ENCODE measurements around the gene FBLIM1. TPM values are rescaled to one million over a fixed set of nuclear protein-coding genes. Genes with fewer than 3 reads are reported as not detected.

FBLIM1 gene
- total and polyA plus RNA-seq, 3 donors from 2014 or later = 23.3 to 52.5 (median 32.8) TPM

DNA sequence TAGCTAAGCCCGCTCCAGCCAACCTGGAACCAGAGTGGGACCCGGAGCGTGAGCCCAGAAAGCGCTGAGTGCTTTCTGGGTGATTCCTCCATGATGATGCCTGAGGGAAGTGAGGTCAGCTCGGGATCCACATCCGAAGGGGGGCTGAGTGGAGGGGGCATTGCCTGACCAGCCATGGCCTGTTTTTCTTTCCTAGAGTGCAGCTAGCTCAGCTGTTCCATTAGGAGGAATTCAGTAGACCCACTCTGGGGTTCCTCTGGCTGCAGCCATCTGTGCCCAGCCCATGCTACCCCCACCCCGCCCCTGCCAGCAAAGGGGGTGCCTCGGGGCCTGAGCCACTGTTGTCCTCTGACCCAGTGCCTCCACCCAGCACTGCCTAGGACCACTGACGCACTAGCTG, 32.1 kb upstream of the FBLIM1 start:
- TF ChIP-seq POLR2A (IDR thresholded peaks at IDR 0.05) = no peak
- TF ChIP-seq, protein P1, sequence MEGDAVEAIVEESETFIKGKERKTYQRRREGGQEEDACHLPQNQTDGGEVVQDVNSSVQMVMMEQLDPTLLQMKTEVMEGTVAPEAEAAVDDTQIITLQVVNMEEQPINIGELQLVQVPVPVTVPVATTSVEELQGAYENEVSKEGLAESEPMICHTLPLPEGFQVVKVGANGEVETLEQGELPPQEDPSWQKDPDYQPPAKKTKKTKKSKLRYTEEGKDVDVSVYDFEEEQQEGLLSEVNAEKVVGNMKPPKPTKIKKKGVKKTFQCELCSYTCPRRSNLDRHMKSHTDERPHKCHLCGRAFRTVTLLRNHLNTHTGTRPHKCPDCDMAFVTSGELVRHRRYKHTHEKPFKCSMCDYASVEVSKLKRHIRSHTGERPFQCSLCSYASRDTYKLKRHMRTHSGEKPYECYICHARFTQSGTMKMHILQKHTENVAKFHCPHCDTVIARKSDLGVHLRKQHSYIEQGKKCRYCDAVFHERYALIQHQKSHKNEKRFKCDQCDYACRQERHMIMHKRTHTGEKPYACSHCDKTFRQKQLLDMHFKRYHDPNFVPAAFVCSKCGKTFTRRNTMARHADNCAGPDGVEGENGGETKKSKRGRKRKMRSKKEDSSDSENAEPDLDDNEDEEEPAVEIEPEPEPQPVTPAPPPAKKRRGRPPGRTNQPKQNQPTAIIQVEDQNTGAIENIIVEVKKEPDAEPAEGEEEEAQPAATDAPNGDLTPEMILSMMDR (IDR thresholded peaks at IDR 0.05) = no peak
- Histone ChIP-seq H3K27ac (no peak overlapping the region), H3K36me3 (ENCODE audit: low read depth, missing control alignments) (no peaks in the 10 kb centered on the region), H3K4me3 (no peak overlapping the region), H3K27me3 (no peaks in the 10 kb centered on the region), H3K9me3 (no peaks in the 10 kb centered on the region), H3K4me1 (peaks cover 11% of the 10 kb centered on the region)
- intact Hi-C loops (cut with DNase I; ENCODE audit: low total_unique reads) = no loop called here
- WGBS, 2 donors = 90% methylated on average over 3 to 9 of the region's 9 CpGs
- DNase-seq = no peak

DNA sequence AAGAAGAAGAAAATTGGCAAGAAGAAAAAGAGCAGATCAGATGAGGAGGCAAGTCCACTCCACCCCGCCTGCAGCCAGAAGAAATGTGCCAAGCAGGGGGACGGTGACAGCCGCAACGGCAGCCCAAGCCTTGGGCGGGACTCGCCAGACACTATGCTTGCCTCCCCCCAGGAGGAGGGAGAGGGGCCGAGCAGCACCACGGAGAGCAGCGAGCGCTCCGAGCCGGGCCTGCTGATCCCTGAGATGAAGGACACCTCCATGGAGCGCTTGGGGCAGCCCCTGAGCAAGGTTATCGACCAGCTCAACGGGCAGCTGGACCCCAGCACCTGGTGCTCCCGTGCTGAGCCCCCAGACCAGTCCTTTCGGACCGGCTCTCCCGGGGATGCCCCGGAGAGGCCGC, 31.6 kb upstream of the FBLIM1 start:
- Histone ChIP-seq H3K36me3 (ENCODE audit: low read depth, missing control alignments) (no peaks in the 10 kb centered on the region), H3K27me3 (no peaks in the 10 kb centered on the region), H3K4me1 (peaks cover 11% of the 10 kb centered on the region), H3K4me3 (no peak overlapping the region), H3K9me3 (no peaks in the 10 kb centered on the region), H3K27ac (no peak overlapping the region)
- DNase-seq = no peak
- no peak for TF ChIP-seq POLR2A (IDR thresholded peaks at IDR 0.05)
- TF ChIP-seq, protein P1 (IDR thresholded peaks at IDR 0.05) = no peak
- WGBS, 2 donors = 53 to 74% methylated on average over 7 to 21 of the region's 21 CpGs
- intact Hi-C loops (cut with DNase I; ENCODE audit: low total_unique reads) = no loop called here

DNA sequence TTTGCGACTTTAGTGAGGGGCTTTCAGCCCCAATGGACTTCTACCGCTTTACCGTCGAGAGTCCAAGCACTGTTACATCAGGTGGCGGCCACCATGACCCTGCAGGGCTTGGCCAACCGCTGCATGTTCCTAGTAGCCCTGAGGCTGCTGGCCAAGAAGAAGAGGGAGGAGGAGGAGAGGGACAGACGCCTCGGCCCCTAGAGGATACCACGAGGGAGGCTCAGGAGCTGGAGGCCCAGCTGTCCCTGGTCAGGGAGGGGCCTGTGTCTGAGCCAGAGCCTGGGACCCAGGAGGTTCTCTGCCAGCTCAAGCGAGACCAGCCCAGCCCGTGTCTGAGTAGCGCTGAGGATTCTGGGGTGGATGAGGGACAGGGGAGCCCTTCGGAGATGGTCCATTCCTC, 31.2 kb upstream of the FBLIM1 start:
- no peak for DNase-seq
- Histone ChIP-seq H3K4me3 (no peak overlapping the region), H3K4me1 (peaks cover 9% of the 10 kb centered on the region), H3K27ac (no peak overlapping the region), H3K9me3 (no peaks in the 10 kb centered on the region), H3K36me3 (ENCODE audit: low read depth, missing control alignments) (no peaks in the 10 kb centered on the region), H3K27me3 (no peaks in the 10 kb centered on the region)
- TF ChIP-seq, protein P1 (IDR thresholded peaks at IDR 0.05) = no peak
- no peak for TF ChIP-seq POLR2A (IDR thresholded peaks at IDR 0.05)
- WGBS, 2 donors = 67 to 76% methylated on average over 8 to 13 of the region's 13 CpGs
- intact Hi-C loops (cut with DNase I; ENCODE audit: low total_unique reads) = no loop called here

DNA sequence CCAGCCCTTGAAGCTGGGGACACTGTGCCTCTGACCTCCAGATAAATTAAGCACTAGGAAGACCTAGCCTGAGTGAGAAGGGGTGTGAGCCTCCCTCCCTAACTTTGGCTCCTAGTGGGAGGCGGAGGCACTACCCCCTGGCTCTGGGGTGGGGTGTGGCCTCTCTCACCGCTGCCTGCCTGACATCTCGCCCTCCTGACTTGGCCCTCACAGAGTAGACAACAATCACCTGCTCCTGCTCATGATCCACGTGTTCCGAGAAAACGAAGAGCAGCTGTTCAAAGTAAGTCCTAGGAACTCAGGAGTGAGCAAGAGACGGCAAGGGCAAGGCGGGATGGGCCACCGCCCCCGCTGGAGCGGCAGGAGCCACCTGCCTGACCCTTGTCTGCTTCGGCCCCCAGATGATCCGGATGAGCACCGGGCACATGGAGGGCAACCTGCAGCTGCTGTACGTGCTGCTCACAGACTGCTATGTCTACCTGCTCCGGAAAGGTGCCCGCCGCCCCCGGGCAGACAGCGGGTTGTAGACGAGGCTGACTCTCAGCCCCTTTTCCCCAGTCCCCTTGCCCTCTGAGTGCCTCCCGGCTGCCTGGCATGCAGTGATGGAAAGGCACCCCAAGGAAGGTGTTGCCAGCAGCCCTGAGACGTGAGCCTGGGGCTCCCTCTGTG, 30.6 kb upstream of the FBLIM1 start:
- no peaks in the 10 kb centered on the region for H3K9me3 ChIP-seq
- WGBS, 2 donors = 84 to 92% methylated on average over 12 to 23 of the region's 23 CpGs
- DNase-seq = no peak
- TF ChIP-seq, protein P1 (IDR thresholded peaks at IDR 0.05) = no peak
- no peak for TF ChIP-seq POLR2A (IDR thresholded peaks at IDR 0.05)
- H3K36me3 ChIP-seq (ENCODE audit: low read depth, missing control alignments) = no peaks in the 10 kb centered on the region
- no peak overlapping the region for H3K4me3 ChIP-seq
- no peak overlapping the region for H3K27ac ChIP-seq
- peaks cover 4% of the 10 kb centered on the region for H3K4me1 ChIP-seq
- no peaks in the 10 kb centered on the region for H3K27me3 ChIP-seq
- intact Hi-C loops (cut with DNase I; ENCODE audit: low total_unique reads) = no loop called here

Data from testis (tissue), 3 donors.